WERI-Rb-1 (cell line): ENCODE results near the gene GZMA.

Source experiments
- DNase-seq: peaks from one replicate; pipeline ENCODE4 v3.0.0-alpha.2; 2020
- H3K27ac ChIP-seq: fragments of 250-450 bp; sonication (Bioruptor Pico); 2 replicates; pipeline ENCODE4 v1.5.1; 2020; ENCODE audit warnings: mild to moderate bottlenecking, moderate library complexity
- H3K27me3 ChIP-seq: fragments of 250-450 bp; sonication (Bioruptor Pico); 2 replicates; pipeline ENCODE4 v1.5.1; 2021; ENCODE audit warnings: mild to moderate bottlenecking, low read depth, moderate library complexity; ENCODE audit not compliant: insufficient read depth, severe bottlenecking
- H3K36me3 ChIP-seq: fragments of 250-450 bp; sonication (Bioruptor Pico); 2 replicates; pipeline ENCODE4 v1.5.1; 2020; ENCODE audit warnings: mild to moderate bottlenecking, moderate library complexity
- H3K4me3 ChIP-seq: 2 replicates; pipeline ENCODE4 v1.5.1; 2011; ENCODE audit warnings: low read depth, mild to moderate bottlenecking, control low read depth, low read length
- H3K9me3 ChIP-seq: fragments of 250-450 bp; sonication (Bioruptor Pico); 2 replicates; pipeline ENCODE4 v1.5.1; 2021; ENCODE audit warnings: mild to moderate bottlenecking, moderate library complexity; ENCODE audit not compliant: severe bottlenecking
- CTCF ChIP-seq: IDR thresholded peaks from 2 replicates; pipeline ENCODE4 v1.5.1; 2011; ENCODE audit warnings: low read depth, mild to moderate bottlenecking, control low read depth, inconsistent platforms, low read length

Gene GZMA

GRCh38 chr5:55151923-55152842 lies 49.7 kb downstream of the GZMA start:
- DNase-seq = no peak
- TF ChIP-seq CTCF = no peak
- no peaks in the 10 kb centered on the region for H3K36me3 ChIP-seq

GRCh38 chr5:55154873-55155272 lies 52.4 kb downstream of the GZMA start:
- H3K27ac ChIP-seq = no peak overlapping the region
- no peak overlapping the region for H3K4me3 ChIP-seq
- H3K36me3 ChIP-seq = no peaks in the 10 kb centered on the region
- H3K9me3 ChIP-seq = no peaks in the 10 kb centered on the region
- no peaks in the 10 kb centered on the region for H3K27me3 ChIP-seq
- no peak for TF ChIP-seq CTCF
- DNase-seq = no peak

More at GRCh38 chr5:55151923-55152842, 49.7 kb downstream of the GZMA start:
- Histone ChIP-seq H3K27ac (no peak overlapping the region), H3K27me3 (no peaks in the 10 kb centered on the region), H3K9me3 (no peaks in the 10 kb centered on the region), H3K4me3 (no peak overlapping the region)
